K562 treated with DMSO at 1 percent for 24 hours (cell line): ENCODE measurements around the gene HFM1. TPM values are rescaled to one million over a fixed set of nuclear protein-coding genes. Genes with fewer than 3 reads are reported as not detected.

Source experiments
- total RNA-seq: library from RNA; unstranded; fragments of 300-600 nt; gene quantifications from 2 replicates; pipeline ENCODE4 v1.2.3, GENCODE V29; 2022; ENCODE audit warnings: low read depth; ENCODE audit not compliant: insufficient read depth

HFM1 gene
- total RNA-seq, result 0.46 and 1.5 TPM in 2 replicates

DNA sequence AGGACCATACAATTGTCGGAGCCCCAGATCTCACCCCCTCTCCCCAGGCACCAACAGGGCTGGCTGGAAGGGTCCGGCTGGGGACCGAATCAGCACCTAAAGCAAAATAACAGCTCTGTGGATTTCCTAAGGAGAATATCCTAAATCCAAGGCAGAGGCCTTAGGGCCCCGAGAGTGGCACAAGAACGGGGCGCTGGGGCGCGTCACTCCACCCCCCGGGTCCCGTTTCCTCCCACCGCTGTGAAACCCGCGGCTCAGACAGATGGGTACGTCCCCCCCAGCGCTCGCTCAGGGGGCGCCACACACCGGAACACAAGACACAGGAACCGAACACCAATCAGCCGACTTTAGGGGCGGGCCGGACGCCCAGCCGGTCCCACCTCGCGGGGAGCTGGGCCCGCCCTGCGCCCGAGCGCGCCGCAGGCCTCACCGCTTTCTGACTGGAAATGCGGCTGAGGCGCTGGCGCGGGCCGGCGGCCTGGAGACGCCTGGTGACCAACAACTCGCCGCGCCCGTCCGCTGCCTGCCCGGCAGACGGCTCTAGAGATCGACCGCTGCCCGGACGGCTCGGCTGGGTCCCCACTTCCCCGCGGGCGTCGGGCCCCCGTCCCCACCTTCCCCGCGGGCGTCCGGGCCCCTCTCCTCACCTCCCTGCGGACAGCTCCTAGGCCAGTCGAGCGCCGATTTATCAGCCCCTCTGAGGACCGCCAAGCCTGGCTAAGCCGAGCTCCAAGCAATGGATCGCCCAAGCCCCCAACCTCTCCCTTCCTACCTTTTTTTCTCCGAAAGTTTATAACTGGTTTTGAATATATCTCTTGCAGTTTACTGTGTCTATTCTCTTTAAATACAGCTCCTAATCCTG, at the start of gene HFM1:
HFM1 (minus strand) TSS at position 687 of the 862 bp plus-strand sequence. CDS start 3,755 bp downstream, outside the sequence.

Other genes starting within 250 kb of the HFM1 start
- gene CDC7, start 96.0 kb upstream of the HFM1 start, total RNA-seq, result 8.2 and 9.1 TPM in 2 replicates